Dedifferentiated amniotic fluid mesenchymal stem cell (primary cell): ENCODE measurements around the gene PCSK1N.
"Not testable (repeated sequence)": the region's sequence is repeated elsewhere in the genome, so short reads cannot be mapped to it uniquely, and the experiment has no call there.

Source experiments
- DNase-seq: peaks from one replicate; pipeline ENCODE4 v3.0.0-alpha.2; 2016; ENCODE audit errors: extremely low spot score

Gene PCSK1N, protein sequence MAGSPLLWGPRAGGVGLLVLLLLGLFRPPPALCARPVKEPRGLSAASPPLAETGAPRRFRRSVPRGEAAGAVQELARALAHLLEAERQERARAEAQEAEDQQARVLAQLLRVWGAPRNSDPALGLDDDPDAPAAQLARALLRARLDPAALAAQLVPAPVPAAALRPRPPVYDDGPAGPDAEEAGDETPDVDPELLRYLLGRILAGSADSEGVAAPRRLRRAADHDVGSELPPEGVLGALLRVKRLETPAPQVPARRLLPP

DNA sequence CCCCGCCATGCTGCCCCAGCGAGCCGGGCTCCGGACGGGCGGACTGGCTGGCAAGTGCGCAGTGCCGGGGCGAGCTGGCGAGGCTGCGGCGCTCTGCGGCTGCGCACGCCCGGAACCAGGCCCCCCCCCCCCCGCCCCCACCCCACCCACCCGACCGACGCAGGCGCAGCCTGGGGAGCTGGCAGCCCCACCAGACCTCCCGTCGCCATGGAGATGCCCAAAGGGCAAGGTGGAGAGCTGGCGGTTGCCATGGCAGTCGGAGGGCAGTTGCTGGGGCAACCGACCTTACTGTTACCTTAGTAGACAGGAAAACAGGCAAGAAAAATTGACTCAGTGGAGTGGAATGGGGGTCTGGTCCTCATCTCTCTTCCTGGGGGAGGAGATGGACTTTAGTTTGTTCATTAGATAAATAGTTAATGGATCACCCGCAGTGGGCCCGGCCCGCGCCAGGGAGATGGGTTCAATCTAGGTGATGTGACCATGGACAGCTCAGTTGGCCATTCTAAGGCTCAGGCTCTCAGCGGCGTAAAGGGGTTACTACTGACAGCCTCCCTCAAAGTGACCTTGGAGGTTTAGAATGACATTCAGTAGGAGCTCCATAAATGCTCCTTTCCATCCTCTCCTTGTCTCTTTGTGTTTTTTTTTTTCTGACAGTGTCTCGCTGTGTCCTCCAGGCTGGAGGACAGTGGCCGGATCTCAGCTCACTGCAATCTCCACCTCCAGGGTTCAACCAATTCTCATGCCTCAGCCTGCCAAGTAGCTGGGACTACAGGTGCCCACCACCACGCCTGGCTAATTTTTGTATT is at the start of gene PCSK1N:
PCSK1N (minus strand) TSS at position 87 of the 806 bp plus-strand sequence; CDS start at position 9, 78 bp downstream.
- DNase-seq, result no peak

GRCh38 chrX:48883729-48884128 is 48.3 kb upstream of the PCSK1N start:
- DNase-seq, result no peak

GRCh38 chrX:48876944-48877343 is 41.5 kb upstream of the PCSK1N start:
- not testable (repeated sequence) for DNase-seq

GRCh38 chrX:48872017-48872416 is 36.6 kb upstream of the PCSK1N start:
- not testable (repeated sequence) for DNase-seq

DNA sequence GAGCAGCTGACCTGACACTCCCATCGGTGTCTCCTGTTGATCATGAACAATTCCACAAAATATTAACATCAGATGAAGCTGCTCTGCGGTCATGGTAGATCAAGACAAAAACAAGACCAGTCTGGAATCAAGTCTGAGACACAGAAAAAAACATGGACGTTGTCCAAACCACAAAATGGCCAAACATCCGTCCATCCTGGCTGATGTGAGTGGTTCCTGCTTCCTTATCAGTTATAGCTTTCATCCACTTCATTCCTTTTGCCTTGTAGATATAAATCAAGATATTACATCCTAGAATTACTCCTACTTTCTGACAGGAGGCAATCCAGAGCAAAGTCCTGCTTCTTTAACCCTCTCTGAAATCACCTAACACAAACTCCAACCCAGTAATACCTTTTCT is 28.8 kb upstream of the PCSK1N start:
- no peak for DNase-seq

DNA sequence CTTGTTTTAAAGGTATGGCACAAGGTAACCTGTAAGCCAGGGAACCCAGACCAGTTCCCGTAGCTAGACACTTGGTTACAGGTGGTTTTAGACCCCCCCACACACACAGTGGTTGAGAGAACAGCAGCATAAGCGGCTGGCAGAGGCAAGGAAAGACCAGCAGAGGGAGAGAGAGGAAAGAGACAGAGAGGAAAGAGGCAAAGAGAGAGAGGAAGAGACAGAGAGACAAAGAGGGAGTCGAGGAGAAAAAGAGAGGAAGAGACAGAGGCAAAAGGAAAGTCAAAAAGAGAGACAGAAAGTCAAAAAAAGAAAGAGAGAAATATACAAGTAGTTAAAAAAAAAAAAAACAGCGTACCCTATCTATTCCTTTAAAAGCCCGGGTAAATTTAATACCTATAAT is 19.5 kb upstream of the PCSK1N start:
- no peak for DNase-seq

GRCh38 chrX:48854121-48854804 is 18.9 kb upstream of the PCSK1N start:
- not testable (repeated sequence) for DNase-seq

GRCh38 chrX:48853494-48853893 is 18.1 kb upstream of the PCSK1N start:
- not testable (repeated sequence) for DNase-seq

GRCh38 chrX:48852857-48853256 is 17.4 kb upstream of the PCSK1N start:
- DNase-seq, result no peak

DNA sequence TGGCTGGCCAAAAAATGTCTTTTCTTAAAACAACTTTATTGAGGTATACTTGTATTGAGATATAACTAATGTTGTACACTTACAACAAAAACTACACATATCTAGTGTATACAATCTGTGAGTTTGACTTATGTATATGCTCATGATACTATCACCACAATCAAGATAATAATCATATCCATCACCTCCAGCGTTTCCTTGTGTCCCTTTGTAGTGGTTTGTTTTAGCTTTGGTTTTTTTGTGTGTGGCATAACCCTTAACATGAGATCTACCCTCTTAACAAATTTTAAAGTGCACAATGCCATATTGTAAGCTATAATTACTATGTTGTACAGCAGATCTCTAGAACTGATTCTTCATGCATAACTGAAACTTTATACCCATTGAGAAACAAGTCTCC is 13.4 kb upstream of the PCSK1N start:
- no peak for DNase-seq

- DNase-seq, result no peak
Observed at GRCh38 chrX:48839686-48840085, 4.3 kb upstream of the PCSK1N start.

- no peak for DNase-seq
Observed at GRCh38 chrX:48834383-48834709, 1.1 kb downstream of the PCSK1N start.

- no peak for DNase-seq
Observed at GRCh38 chrX:48833542-48834138, 1.8 kb downstream of the PCSK1N start.

GRCh38 chrX:48831909-48832291 is 3.5 kb downstream of the PCSK1N start:
- DNase-seq, result no peak

DNA sequence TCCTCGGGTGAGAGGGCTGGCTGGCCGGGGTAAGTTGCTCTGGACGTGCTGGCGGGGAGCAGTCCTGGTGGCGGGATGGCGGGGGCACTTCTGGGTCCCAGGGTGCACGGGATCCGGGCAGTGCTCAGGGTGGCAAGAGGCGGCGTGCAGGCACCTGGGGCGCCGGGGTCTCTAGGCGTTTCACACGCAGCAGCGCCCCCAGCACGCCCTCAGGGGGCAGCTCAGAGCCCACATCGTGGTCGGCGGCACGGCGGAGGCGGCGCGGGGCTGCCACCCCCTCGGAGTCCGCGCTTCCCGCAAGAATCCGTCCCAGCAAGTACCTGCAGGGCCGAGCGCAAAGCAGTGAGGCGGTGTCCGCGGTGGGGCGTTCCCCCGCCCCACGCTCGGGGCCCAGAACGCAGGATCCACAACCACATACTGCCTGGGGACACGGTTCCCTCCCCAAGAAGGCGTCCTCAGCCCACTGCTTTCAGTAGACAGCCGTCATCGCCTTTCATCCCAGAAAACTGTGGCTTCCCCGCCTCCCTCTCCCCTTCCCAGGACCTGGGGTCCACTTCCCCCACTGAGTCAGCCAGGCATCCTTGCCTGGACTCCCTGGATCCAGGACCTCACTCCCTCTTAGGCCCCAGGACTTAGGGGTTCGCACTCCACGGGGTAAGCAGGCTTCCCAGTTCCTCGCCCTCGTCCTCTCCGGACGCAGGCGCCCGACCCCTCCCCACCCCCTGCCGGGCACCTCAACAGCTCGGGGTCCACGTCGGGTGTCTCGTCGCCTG is 4.1 kb downstream of the PCSK1N start:
- DNase-seq, result no peak

DNA sequence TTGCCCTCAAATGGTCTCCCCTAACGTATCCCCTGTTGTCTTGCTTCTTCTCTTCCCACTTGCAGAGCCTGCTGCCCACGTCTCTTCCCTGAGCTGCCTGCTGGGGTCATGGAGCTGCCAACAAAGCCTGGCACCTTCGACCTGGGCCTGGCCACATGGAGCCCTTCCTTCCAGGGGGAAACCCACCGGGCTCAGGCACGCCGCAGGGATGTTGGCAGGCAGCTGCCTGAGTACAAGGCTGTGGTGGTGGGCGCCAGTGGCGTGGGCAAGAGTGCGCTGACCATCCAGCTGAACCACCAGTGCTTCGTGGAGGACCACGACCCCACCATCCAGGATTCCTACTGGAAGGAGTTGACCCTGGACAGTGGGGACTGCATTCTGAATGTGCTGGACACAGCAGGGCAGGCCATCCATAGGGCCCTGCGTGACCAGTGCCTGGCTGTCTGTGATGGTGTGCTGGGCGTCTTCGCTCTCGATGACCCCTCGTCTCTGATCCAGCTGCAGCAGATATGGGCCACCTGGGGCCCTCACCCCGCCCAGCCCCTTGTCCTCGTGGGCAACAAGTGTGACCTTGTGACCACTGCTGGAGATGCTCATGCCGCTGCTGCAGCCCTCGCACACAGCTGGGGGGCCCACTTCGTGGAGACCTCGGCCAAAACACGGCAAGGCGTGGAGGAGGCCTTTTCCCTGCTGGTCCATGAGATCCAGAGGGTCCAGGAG is 6.2 kb downstream of the PCSK1N start:
- DNase-seq, result no peak

GRCh38 chrX:48827654-48827968 is 7.8 kb downstream of the PCSK1N start:
- no peak for DNase-seq

DNA sequence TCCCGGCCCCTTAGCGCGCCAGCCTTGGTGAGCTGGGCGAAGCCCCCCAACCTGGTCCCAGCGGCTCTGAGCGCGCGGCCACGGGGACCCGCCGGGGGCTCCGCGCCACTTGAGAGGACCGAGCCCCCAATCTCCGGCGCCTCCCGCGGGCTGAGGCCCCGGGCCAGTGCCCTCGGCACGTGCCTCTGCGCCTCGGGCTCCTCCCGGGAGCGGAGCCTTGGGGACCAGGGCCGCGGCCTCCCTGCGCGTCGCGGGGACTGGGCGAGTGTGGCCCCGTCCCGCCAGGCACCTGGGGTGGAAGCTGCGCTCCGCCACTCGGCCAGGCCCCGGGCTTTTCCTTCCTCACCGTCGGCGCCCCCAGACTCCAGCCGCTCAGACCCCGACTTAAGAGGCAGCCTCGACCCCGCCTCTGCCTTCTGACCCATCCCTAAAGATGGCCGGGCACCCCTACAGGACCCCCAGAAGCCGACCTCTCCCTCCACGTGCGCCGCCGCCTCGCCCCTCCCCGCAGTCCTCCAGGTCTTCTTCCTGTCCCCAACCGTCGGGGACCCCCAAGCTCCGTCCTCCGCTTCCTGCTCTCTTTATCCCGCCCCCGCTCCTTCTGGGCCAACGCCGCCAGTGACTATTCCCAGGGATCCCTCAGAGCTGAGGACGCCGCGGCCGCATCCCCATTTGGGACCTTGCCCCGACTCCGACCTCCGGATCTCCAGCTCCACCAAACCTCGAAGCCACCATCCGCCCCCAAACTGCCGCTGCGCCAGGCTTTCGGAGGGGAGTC is 8.3 kb downstream of the PCSK1N start:
- DNase-seq, result no peak

DNA sequence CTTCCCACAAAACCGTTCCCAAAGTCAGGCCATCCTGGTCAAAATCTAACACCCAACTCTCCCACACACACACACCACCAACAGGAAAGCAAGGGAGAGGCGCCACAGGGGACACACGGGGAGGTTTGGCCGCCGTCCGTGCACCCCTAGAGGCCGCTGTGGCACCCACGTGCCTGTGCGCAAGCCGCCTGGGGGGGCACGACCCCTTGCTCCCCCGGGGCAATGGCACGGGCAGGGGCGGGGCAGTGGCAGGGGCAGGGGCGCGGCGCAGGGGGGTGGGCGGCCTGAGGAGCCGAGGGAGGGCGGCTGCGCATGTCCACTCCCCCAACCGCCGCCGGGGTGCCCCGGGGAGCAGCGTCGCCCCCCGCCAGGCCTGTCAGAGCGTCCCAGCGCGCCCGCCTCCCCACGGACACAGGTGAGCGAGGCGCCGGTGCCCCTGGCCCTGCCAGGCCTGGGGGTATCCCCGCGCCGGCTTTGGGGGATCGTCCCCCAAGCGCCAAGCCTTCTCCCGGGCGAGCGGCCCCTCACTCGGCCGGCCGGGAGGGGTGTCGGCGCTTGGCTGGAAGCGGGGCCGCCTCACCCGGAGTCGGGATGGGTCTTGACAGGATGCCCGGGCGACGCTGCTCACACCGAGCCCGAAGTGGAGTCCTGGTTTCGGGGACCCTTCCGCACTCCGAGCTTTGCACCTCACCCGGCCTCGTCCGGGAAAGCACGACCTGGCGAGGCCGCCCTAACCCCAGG is 9.1 kb downstream of the PCSK1N start, which contains the start of gene ERAS:
ERAS (plus strand) TSS at position 379 of the 741 bp plus-strand sequence. CDS start 2,611 bp downstream, outside the sequence.
- DNase-seq, result no peak
